Mononuclear cell (primary cell): ENCODE data around the gene NEURL1B. TPM values are rescaled to one million over a fixed set of nuclear protein-coding genes. Genes with fewer than 3 reads are reported as not detected.
A peak's percentile ranks its signal among the peaks of the same experiment; 100 is the strongest.

ENCODE experiments used
- H3K27me3 ChIP-seq: 2 replicates; pipeline ENCODE4 v1.6.0; 2011; ENCODE audit warnings: low read length, control low read depth; ENCODE audit not compliant: insufficient read depth
- H3K4me1 ChIP-seq: 2 replicates; pipeline ENCODE4 v1.5.1; 2011; ENCODE audit warnings: mild to moderate bottlenecking, low read length, control low read depth; ENCODE audit not compliant: insufficient read depth
- H3K4me3 ChIP-seq: 2 replicates; pipeline ENCODE4 v1.5.1; 2011; ENCODE audit warnings: mild to moderate bottlenecking, low read length, moderate library complexity
- H3K9me3 ChIP-seq: 2 replicates; pipeline ENCODE4 v1.5.1; 2011; ENCODE audit warnings: low read depth, mild to moderate bottlenecking, control low read depth, low read length
- total RNA-seq: library from RNA; depleted of rRNA; stranded (reverse); fragments of >200 nt; gene quantifications from one replicate; pipeline ENCODE4 v1.2.3, GENCODE V29; 2012

Gene NEURL1B
- total RNA-seq, 1 donor = 0.10 TPM

GRCh38 chr5:172636279-172637050, 4.6 kb upstream of the NEURL1B start:
- Histone ChIP-seq H3K27me3 (no peaks in the 10 kb centered on the region), H3K4me1 (peaks cover 11% of the 10 kb centered on the region), H3K4me3 (no peak overlapping the region), H3K9me3 (no peaks in the 10 kb centered on the region)

- Histone ChIP-seq H3K4me3 (no peak overlapping the region), H3K4me1 (peaks cover 18% of the 10 kb centered on the region)
Observed at GRCh38 chr5:172637110-172637580, 3.9 kb upstream of the NEURL1B start.

DNA sequence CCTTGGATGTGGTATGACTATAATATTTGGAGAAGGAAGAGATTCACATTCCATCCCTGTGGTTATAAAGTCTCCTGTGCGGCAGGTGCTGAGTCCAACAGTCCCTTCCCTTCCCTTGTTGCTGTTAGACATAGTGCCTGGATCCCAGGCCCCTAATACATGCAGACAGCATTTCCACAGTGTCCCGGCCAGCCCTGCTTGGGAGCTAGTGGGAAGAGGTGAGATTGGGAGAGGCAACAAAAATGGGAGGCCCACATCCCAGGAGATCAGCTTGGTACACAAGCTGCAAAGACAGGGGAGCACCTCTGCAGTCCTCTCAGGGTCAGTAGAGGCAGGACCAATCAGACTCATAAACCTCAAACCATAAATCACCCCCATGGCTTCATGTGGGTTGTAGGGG, 3.3 kb upstream of the NEURL1B start:
- Histone ChIP-seq H3K4me3 (no peak overlapping the region), H3K4me1 (peaks cover 24% of the 10 kb centered on the region), H3K9me3 (no peaks in the 10 kb centered on the region), H3K27me3 (peaks cover 7% of the 10 kb centered on the region)

More at GRCh38 chr5:172637110-172637580, 3.9 kb upstream of the NEURL1B start:
- Histone ChIP-seq H3K27me3 (peaks cover 1% of the 10 kb centered on the region), H3K9me3 (no peaks in the 10 kb centered on the region)

GRCh38 chr5:172638209-172638768, 2.8 kb upstream of the NEURL1B start:
- Histone ChIP-seq H3K4me3 (no peak overlapping the region), H3K27me3 (peaks cover 12% of the 10 kb centered on the region), H3K4me1 (peaks cover 28% of the 10 kb centered on the region)

DNA sequence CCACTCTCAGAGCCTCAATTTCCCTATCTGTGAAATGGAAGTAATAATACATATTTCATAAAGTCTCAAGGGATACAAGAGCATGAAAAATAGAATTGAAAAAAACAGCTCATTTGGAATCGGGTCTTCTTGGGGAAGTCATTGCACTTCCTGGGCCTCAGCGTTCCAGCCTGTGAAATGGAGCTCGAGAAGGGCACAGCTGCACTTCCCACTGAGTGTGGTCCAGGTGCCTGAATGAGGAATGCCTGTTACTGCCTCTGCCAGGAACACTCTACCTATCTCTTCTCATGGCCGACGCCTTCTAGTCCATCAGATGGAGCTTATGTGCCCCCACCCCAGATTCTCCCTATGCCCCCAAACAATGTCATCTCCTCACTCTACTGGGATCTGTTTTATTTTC, 924 bp upstream of the NEURL1B start:
- H3K4me3 ChIP-seq = no peak overlapping the region
- H3K9me3 ChIP-seq = no peaks in the 10 kb centered on the region
- peaks cover 12% of the 10 kb centered on the region for H3K27me3 ChIP-seq
- peaks cover 28% of the 10 kb centered on the region for H3K4me1 ChIP-seq

More at GRCh38 chr5:172638209-172638768, 2.8 kb upstream of the NEURL1B start:
- no peaks in the 10 kb centered on the region for H3K9me3 ChIP-seq

DNA sequence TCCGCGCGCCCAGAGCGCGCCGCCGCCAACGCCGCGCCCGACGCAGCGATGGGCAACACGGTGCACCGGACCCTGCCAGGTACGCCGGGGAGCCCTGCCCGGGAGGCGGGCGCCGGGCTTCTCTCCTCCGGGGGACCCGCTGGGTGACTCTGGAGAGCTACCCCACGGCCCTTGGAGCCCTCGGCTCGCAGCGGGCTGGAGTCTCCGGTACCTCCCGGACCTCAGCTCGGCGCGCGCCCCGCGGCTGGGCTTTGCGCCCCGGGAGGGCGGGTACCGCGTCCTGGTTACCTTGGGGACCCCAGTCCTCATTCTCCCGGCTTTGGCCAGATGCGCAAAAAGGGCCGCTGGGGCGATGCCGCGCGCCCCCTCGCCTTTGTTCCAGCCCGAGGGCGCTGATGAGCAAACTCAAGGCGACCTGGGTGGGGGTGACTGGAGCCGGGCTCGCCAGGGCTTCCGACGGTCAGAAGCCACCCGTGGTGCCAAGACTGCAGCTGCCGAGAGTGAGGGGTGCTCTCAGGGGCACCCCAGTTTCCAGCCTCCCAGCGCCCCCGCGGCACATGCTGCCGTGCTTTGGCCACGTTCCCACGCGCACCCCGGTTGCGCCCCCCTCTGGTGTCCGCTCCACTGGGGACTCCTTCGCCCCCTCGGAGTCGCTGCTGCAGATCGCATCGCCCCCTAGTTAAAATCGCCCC, 442 bp downstream of the NEURL1B start:
- Histone ChIP-seq H3K4me1 (peaks cover 28% of the 10 kb centered on the region), H3K27me3 (peaks cover 12% of the 10 kb centered on the region), H3K4me3 (peak overlapping the region; percentile 28), H3K9me3 (no peaks in the 10 kb centered on the region)

- Histone ChIP-seq H3K27me3 (peaks cover 12% of the 10 kb centered on the region), H3K9me3 (no peaks in the 10 kb centered on the region), H3K4me1 (peaks cover 28% of the 10 kb centered on the region), H3K4me3 (no peak overlapping the region)
Observed at GRCh38 chr5:172642051-172642409, 967 bp downstream of the NEURL1B start.

DNA sequence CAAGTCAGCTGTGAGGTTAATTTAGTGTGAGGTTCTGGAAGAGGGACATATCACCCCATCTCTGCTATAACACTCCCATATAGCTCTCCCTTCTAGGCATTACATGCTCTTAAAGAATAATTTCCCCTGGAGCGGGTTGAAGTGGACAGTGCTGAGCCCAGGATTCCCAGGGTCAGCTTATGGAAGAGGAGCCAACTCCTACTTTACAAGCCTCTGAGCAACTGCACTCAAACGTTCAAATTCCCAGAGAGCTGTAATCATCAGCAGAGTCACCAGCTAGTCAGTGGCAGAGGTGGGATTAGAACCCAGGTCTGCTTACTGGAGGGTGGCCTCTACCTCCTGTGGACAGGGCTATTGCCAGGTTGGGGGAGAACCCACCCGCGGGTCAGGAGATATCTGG, 1.4 kb downstream of the NEURL1B start:
- no peak overlapping the region for H3K4me3 ChIP-seq
- H3K9me3 ChIP-seq = no peaks in the 10 kb centered on the region
- peaks cover 28% of the 10 kb centered on the region for H3K4me1 ChIP-seq
- peaks cover 12% of the 10 kb centered on the region for H3K27me3 ChIP-seq

GRCh38 chr5:172642926-172643871, 2.1 kb downstream of the NEURL1B start:
- peaks cover 12% of the 10 kb centered on the region for H3K27me3 ChIP-seq
- no peaks in the 10 kb centered on the region for H3K9me3 ChIP-seq
- H3K4me3 ChIP-seq = no peak overlapping the region
- peaks cover 28% of the 10 kb centered on the region for H3K4me1 ChIP-seq

- Histone ChIP-seq H3K9me3 (no peaks in the 10 kb centered on the region), H3K27me3 (peaks cover 12% of the 10 kb centered on the region), H3K4me3 (no peak overlapping the region), H3K4me1 (peaks cover 28% of the 10 kb centered on the region)
Observed at GRCh38 chr5:172644266-172644665, 3.2 kb downstream of the NEURL1B start.

GRCh38 chr5:172644711-172645110, 3.6 kb downstream of the NEURL1B start:
- Histone ChIP-seq H3K9me3 (no peaks in the 10 kb centered on the region), H3K4me3 (no peak overlapping the region), H3K27me3 (peaks cover 12% of the 10 kb centered on the region), H3K4me1 (peaks cover 28% of the 10 kb centered on the region)

GRCh38 chr5:172645271-172646055, 4.4 kb downstream of the NEURL1B start:
- Histone ChIP-seq H3K9me3 (no peaks in the 10 kb centered on the region), H3K4me3 (no peak overlapping the region), H3K27me3 (peaks cover 12% of the 10 kb centered on the region), H3K4me1 (peaks cover 24% of the 10 kb centered on the region)

- H3K9me3 ChIP-seq = no peaks in the 10 kb centered on the region
- H3K27me3 ChIP-seq = peaks cover 12% of the 10 kb centered on the region
- peaks cover 13% of the 10 kb centered on the region for H3K4me1 ChIP-seq
- H3K4me3 ChIP-seq = no peak overlapping the region
Observed at GRCh38 chr5:172646716-172647285, 5.7 kb downstream of the NEURL1B start.
